Testis (tissue), 3 donors: Measurements from ENCODE around the gene TPRN. TPM values are rescaled to one million over a fixed set of nuclear protein-coding genes. Genes with fewer than 3 reads are reported as not detected.

Experiments used
- DNase-seq: peaks from one replicate; pipeline ENCODE4 v3.0.0-alpha.2; 2019
- H3K27ac ChIP-seq, 2 donors: fragments of 200-600 bp; sonication (generic); one replicate each; pipeline ENCODE4 v1.5.1; 2019
- H3K27me3 ChIP-seq: fragments of 200-600 bp; sonication (generic); one replicate; pipeline ENCODE4 v1.5.1; 2019
- H3K36me3 ChIP-seq: fragments of 200-600 bp; sonication (generic); one replicate; pipeline ENCODE4 v1.5.1; 2017; ENCODE audit warnings: low read depth; ENCODE audit errors: missing control alignments
- H3K4me1 ChIP-seq: fragments of 200-600 bp; sonication (generic); one replicate; pipeline ENCODE4 v1.5.1; 2019
- H3K4me3 ChIP-seq, 2 donors: fragments of 200-600 bp; sonication (generic); one replicate each; pipeline ENCODE4 v1.5.1; 2017 to 2019
- H3K9me3 ChIP-seq: fragments of 200-600 bp; sonication (generic); one replicate; pipeline ENCODE4 v1.5.1; 2017
- POLR2A ChIP-seq: fragments of 450-650 bp; IDR thresholded peaks from one replicate; pipeline ENCODE4 v1.6.1; 2017; ENCODE audit warnings: antibody characterized with exemption, mild to moderate bottlenecking, moderate library complexity
- WGBS, 2 donors: methylation state at CpG; one replicate each; pipeline ENCODE4 v1.1.5; 2018; 5-methylcytosine and 5-hydroxymethylcytosine counted together
- intact Hi-C: fragments of 100-400 bp; cut with DNase I; formaldehyde crosslinking; loops from one replicate; pipeline ENCODE4 v1.15.1; 2023; ENCODE audit warnings: low total_unique reads
- polyA plus RNA-seq: library from polyadenylated mRNA; stranded (reverse); fragments of 350-450 nt; fragmentation: Illumina TruSeq; extraction: RNeasy Lipid Tissue Mini Kit (QIAGEN cat#74804); gene quantifications from one replicate; pipeline ENCODE4 v1.2.3, GENCODE V29; 2014; ENCODE audit warnings: low read depth, low replicate concordance; ENCODE audit not compliant: insufficient read depth
- total RNA-seq, 2 donors: library from RNA; depleted of rRNA; stranded (reverse); fragments of >200 nt; gene quantifications; one replicate each; pipeline ENCODE4 v1.2.3, GENCODE V29; 2016
- TF ChIP-seq, protein P1 (sequence below), 3 experiments: fragments of 450-650 bp in 2 of 3; fragments of 200-600 bp in 1 of 3; sonication (generic) in 1 of 3; IDR thresholded peaks; one replicate each; pipeline ENCODE4 v1.5.1; 2016 to 2019; ENCODE audit warnings: antibody characterized with exemption in 3 of 3, mild to moderate bottlenecking in 2 of 3, moderate library complexity in 1 of 3

Gene TPRN
- total and polyA plus RNA-seq, 3 donors from 2014 or later = 17.2 to 35.2 (median 25.9) TPM

DNA sequence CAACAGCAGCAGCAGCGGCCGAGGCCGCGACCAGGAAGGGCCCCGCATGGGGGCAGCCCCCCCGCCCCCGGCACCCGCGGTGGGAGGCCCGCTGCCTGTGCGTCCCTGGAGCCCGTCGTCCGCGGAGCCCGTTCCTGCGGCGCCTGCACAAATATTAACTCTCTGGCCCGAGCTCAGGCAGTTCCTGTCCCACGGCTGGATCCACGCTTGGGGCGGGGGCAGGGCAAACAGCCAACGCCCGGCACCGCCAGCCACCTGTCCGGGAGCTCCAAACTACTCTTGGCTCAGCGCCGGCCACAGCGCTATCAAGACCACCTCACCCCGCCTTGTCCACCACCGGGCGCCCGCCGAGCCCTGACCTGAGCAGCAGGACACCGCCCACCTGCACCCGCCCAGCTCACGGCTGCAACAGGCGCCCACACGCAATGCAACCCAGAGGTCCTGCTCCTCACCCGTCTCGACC, 30.6 kb downstream of the TPRN start, which contains the start of gene LRRC26:
TSS of gene LRRC26 (minus strand) at position 156 of the 463 bp plus-strand sequence. CDS start at position 48, 108 bp downstream.
- Histone ChIP-seq H3K4me1 (peaks cover 15% of the 10 kb centered on the region), H3K27me3 (no peaks in the 10 kb centered on the region), H3K36me3 (no peaks in the 10 kb centered on the region), H3K4me3 (peak within 1 kb of the TSS; percentile 26 to 38), H3K9me3 (no peaks in the 10 kb centered on the region), H3K27ac (no peak within 1 kb of the TSS)
- DNase-seq = no peak
- TF ChIP-seq, protein P1, sequence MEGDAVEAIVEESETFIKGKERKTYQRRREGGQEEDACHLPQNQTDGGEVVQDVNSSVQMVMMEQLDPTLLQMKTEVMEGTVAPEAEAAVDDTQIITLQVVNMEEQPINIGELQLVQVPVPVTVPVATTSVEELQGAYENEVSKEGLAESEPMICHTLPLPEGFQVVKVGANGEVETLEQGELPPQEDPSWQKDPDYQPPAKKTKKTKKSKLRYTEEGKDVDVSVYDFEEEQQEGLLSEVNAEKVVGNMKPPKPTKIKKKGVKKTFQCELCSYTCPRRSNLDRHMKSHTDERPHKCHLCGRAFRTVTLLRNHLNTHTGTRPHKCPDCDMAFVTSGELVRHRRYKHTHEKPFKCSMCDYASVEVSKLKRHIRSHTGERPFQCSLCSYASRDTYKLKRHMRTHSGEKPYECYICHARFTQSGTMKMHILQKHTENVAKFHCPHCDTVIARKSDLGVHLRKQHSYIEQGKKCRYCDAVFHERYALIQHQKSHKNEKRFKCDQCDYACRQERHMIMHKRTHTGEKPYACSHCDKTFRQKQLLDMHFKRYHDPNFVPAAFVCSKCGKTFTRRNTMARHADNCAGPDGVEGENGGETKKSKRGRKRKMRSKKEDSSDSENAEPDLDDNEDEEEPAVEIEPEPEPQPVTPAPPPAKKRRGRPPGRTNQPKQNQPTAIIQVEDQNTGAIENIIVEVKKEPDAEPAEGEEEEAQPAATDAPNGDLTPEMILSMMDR (IDR thresholded peaks at IDR 0.05) = no peak
- no peak for TF ChIP-seq POLR2A
- intact Hi-C loops = no loop called here
- WGBS, 2 donors = 7% methylated on average over 40 of the region's 41 CpGs; no CpG with 5 or more reads in 1 of the 2 donors

DNA sequence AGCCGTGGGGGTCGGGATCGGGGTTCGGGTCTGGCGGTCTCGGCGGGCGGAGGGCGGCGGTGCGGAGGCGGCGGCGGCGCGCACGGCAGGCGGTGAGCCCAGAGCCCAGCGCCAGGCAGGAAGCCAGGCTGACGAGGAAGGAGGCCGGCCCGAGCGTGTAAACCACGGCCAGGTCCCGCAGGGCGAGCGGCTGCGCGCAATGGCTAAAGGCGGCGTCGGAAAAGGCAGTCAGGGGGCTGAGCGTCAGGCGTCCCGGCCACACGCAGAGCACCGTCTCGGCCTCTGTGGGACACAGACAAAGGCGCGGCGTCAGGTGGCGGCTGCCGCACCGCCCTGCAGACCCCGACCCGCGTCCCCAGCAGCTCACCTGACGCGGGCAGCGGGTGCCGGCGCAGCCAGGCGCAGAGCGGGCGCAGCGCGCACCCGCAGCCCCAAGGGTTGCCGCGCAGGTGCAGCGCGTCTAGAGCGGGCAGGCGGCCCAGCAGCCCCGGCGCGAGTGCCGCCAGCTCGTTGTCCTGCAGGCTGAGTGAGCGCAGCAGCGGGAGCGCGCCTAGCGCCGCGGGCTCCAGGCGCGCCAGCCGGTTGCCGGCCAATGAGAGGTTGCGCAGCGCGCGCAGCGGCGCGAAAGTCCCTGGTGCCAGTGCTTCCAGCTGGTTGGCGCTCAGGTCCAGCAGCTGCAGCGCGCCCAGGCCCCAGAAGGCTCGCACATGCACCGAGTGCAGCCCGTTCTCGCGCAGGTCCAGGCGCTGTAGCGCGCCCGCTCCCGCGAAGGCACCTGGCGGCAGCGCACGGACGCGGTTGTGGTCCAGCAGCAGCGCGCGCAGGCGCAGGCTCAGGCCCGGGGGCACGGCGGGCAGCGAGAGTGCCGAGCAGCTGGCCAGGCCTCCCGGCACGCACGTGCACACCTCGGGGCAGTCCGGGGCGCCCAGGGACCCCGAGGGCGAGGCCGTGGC, 31.4 kb downstream of the TPRN start:
- H3K27ac ChIP-seq = no peak overlapping the region
- no peaks in the 10 kb centered on the region for H3K36me3 ChIP-seq
- H3K4me1 ChIP-seq = peaks cover 15% of the 10 kb centered on the region
- WGBS, 2 donors = 0 to 1% methylated on average over 5 to 41 of the region's 124 CpGs
- DNase-seq = peak; percentile 58
- no peaks in the 10 kb centered on the region for H3K9me3 ChIP-seq
- H3K4me3 ChIP-seq = peak overlapping the region; percentile 26 to 38
- intact Hi-C loops = no loop called here
- TF ChIP-seq, protein P1 (IDR thresholded peaks at IDR 0.05) = no peak
- no peak for TF ChIP-seq POLR2A
- H3K27me3 ChIP-seq = no peaks in the 10 kb centered on the region

DNA sequence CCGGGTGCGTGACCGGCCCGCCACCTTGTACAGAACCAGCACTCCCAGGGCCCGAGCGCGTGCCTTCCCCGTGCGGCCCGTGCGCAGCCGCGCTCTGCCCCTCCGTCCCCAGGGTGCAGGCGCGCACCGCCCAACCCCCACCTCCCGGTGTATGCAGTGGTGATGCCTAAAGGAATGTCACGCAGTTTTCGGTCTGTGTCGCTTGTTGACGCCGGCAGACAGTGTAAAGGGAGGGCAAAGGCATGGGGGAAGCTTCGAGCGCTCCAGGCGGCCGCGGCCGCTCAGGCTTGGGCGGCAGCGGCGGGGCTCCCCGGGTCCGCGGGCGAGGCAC, 32.0 kb downstream of the TPRN start:
- no peak for DNase-seq
- WGBS, 2 donors = 0% methylated on average over 20 of the region's 36 CpGs; no CpG with 5 or more reads in 1 of the 2 donors
- H3K4me1 ChIP-seq = peaks cover 15% of the 10 kb centered on the region
- no peak overlapping the region for H3K27ac ChIP-seq
- no peaks in the 10 kb centered on the region for H3K36me3 ChIP-seq
- H3K27me3 ChIP-seq = no peaks in the 10 kb centered on the region
- H3K9me3 ChIP-seq = no peaks in the 10 kb centered on the region
- no peak for TF ChIP-seq POLR2A
- TF ChIP-seq, protein P1 (IDR thresholded peaks at IDR 0.05) = no peak
- H3K4me3 ChIP-seq = peak overlapping the region; percentile 26 to 38
- intact Hi-C loops = no loop called here

DNA sequence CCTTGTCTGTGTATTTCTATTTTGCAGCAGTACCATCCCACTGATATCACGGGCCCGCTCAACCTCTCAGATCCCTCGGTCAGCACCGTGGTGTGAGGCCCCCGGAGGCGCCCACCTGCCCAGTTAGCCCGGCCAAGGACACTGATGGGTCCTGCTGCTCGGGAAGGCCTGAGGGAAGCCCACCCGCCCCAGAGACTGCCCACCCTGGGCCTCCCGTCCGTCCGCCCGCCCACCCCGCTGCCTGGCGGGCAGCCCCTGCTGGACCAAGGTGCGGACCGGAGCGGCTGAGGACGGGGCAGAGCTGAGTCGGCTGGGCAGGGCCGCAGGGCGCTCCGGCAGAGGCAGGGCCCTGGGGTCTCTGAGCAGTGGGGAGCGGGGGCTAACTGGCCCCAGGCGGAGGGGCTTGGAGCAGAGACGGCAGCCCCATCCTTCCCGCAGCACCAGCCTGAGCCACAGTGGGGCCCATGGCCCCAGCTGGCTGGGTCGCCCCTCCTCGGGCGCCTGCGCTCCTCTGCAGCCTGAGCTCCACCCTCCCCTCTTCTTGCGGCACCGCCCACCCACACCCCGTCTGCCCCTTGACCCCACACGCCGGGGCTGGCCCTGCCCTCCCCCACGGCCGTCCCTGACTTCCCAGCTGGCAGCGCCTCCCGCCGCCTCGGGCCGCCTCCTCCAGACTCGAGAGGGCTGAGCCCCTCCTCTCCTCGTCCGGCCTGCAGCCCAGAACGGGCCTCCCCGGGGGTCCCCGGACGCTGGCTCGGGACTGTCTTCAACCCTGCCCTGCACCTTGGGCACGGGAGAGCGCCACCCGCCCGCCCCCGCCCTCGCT, 32.6 kb downstream of the TPRN start:
- peaks cover 20% of the 10 kb centered on the region for H3K4me1 ChIP-seq
- intact Hi-C loops = no loop called here
- WGBS, 2 donors = 0 to 2% methylated on average over 1 to 46 of the region's 57 CpGs
- no peaks in the 10 kb centered on the region for H3K36me3 ChIP-seq
- DNase-seq = no peak
- TF ChIP-seq, protein P1 (IDR thresholded peaks at IDR 0.05) = no peak
- no peak for TF ChIP-seq POLR2A
- H3K27ac ChIP-seq = no peak overlapping the region
- H3K9me3 ChIP-seq = no peaks in the 10 kb centered on the region
- peak overlapping the region; percentile 26 to 38 for H3K4me3 ChIP-seq
- no peaks in the 10 kb centered on the region for H3K27me3 ChIP-seq
